Neutrophil (primary cell): ENCODE measurements around the gene RBM33.

Experiments used
- H3K27ac ChIP-seq: fragments of 200-600 bp; sonication (generic); 2 replicates; pipeline ENCODE4 v1.5.1; 2016; ENCODE audit warnings: mild to moderate bottlenecking, moderate library complexity
- H3K27me3 ChIP-seq: fragments of 200-600 bp; sonication (generic); 2 replicates; pipeline ENCODE4 v1.6.0; 2016; ENCODE audit warnings: mild to moderate bottlenecking
- H3K36me3 ChIP-seq: fragments of 200-600 bp; sonication (generic); 2 replicates; pipeline ENCODE4 v1.5.1; 2017
- H3K4me1 ChIP-seq, 2 experiments: fragments of 200-600 bp in 1 of 2; sonication (generic) in 1 of 2; 1 replicate in 1 of 2; 2 replicates in 1 of 2; pipeline versions ENCODE4 v1.5.1 to v1.6.1; 2013 to 2016; ENCODE audit warnings: low read depth in 1 of 2, low read length in 1 of 2, mild to moderate bottlenecking in 1 of 2, moderate library complexity in 1 of 2; ENCODE audit not compliant: control insufficient read depth in 1 of 2, insufficient read depth in 1 of 2
- H3K4me3 ChIP-seq, 2 experiments: fragments of 200-600 bp in 1 of 2; sonication (generic) in 1 of 2; 1 replicate in 1 of 2; 2 replicates in 1 of 2; pipeline ENCODE4 v1.5.1; 2013 to 2016; ENCODE audit warnings: low read depth in 1 of 2, low read length in 1 of 2, mild to moderate bottlenecking in 1 of 2, moderate library complexity in 1 of 2
- H3K9me3 ChIP-seq: fragments of 200-600 bp; sonication (generic); 2 replicates; pipeline ENCODE4 v1.5.1; 2016
- CTCF ChIP-seq: fragments of 200-600 bp; sonication (generic); IDR thresholded peaks from 2 replicates; pipeline ENCODE4 v1.5.1; 2016; ENCODE audit warnings: antibody characterized with exemption

Gene RBM33

GRCh38 chr7:155746188-155746587 is 101.7 kb downstream of the RBM33 start:
- H3K36me3 ChIP-seq = peaks cover 72% of the 10 kb centered on the region
- no peaks in the 10 kb centered on the region for H3K9me3 ChIP-seq
- no peaks in the 10 kb centered on the region for H3K27me3 ChIP-seq
- TF ChIP-seq CTCF = no peak
- no peak overlapping the region for H3K27ac ChIP-seq
- H3K4me1 ChIP-seq = peaks cover 6% of the 10 kb centered on the region in 2 experiments
- H3K4me3 ChIP-seq = no peak overlapping the region

GRCh38 chr7:155747209-155747608 is 102.7 kb downstream of the RBM33 start:
- H3K27me3 ChIP-seq = no peaks in the 10 kb centered on the region
- TF ChIP-seq CTCF = no peak
- H3K27ac ChIP-seq = no peak overlapping the region
- peaks cover 62% of the 10 kb centered on the region for H3K36me3 ChIP-seq
- H3K4me3 ChIP-seq = no peak overlapping the region
- no peaks in the 10 kb centered on the region for H3K9me3 ChIP-seq
- peaks cover 6% of the 10 kb centered on the region in 2 experiments for H3K4me1 ChIP-seq

DNA sequence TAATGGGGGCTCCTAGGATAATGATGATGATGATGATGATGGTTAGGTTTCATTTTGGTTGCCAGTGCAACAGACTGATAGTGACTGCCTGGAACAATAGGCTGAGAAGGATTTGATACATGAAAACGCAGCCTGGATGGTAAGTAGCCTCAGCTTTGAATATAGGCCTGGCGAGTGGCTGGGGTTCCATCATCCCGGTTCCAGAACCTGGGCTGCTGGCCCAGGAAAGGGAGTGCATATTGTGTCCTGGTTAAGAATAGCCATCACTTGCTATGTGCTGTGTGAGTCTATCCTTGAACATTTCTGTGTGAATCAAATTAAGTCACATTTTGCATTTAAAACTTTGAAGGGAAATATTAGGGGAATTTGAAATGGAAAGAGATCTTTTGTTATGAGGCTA is 105.1 kb downstream of the RBM33 start:
- no peak overlapping the region for H3K27ac ChIP-seq
- H3K4me1 ChIP-seq = peaks cover 25 to 28% of the 10 kb centered on the region in 2 experiments
- no peaks in the 10 kb centered on the region for H3K27me3 ChIP-seq
- no peak for TF ChIP-seq CTCF
- H3K9me3 ChIP-seq = no peaks in the 10 kb centered on the region
- no peak overlapping the region for H3K4me3 ChIP-seq
- peaks cover 48% of the 10 kb centered on the region for H3K36me3 ChIP-seq

GRCh38 chr7:155750255-155751125 is 106.0 kb downstream of the RBM33 start:
- no peak for TF ChIP-seq CTCF
- H3K4me3 ChIP-seq = no peak overlapping the region
- no peak overlapping the region for H3K27ac ChIP-seq
- peaks cover 39% of the 10 kb centered on the region for H3K36me3 ChIP-seq
- peaks cover 26 to 29% of the 10 kb centered on the region in 2 experiments for H3K4me1 ChIP-seq
- no peaks in the 10 kb centered on the region for H3K27me3 ChIP-seq
- no peaks in the 10 kb centered on the region for H3K9me3 ChIP-seq

- Histone ChIP-seq H3K9me3 (no peaks in the 10 kb centered on the region), H3K36me3 (peaks cover 30% of the 10 kb centered on the region), H3K27ac (no peak overlapping the region), H3K4me3 (no peak overlapping the region), H3K4me1 (peaks cover 26 to 29% of the 10 kb centered on the region in 2 experiments), H3K27me3 (no peaks in the 10 kb centered on the region)
- TF ChIP-seq CTCF = no peak
Measured at GRCh38 chr7:155751409-155751808, 106.9 kb downstream of the RBM33 start.
